Calu3 (cell line): ENCODE results near the gene ITGB7. TPM values are rescaled to one million over a fixed set of nuclear protein-coding genes. Genes with fewer than 3 reads are reported as not detected.

Experiments
- BruUV-seq: library from RNA; stranded (reverse); fragments of 400-500 nt; replicated peaks from 2 replicates; lab custom pipeline; 2021; lab: Mats Ljungman, UMichigan
- CTCF ChIA-PET: fragments of 300-600 bp; sonication (Branson Sonifier 250); formaldehyde crosslinking; loops from one replicate; lab custom pipeline; 2022; ENCODE audit warnings: antibody characterized with exemption; lab: Charles Lee
- DNase-seq: peaks from one replicate; pipeline ENCODE4 v3.0.0; 2022
- H3K27ac Mint-ChIP-seq: one replicate; pipeline ENCODE4 v1.8.0; 2022; ENCODE audit warnings: mixed read lengths; ENCODE audit not compliant: unreplicated experiment
- H3K27me3 Mint-ChIP-seq: one replicate; pipeline ENCODE4 v1.8.0; 2022; ENCODE audit warnings: mixed read lengths; ENCODE audit not compliant: unreplicated experiment
- H3K36me3 Mint-ChIP-seq: one replicate; pipeline ENCODE4 v1.8.0; 2022; ENCODE audit warnings: mild to moderate bottlenecking, moderate library complexity, mixed read lengths; ENCODE audit not compliant: insufficient read depth, unreplicated experiment
- H3K4me1 Mint-ChIP-seq: one replicate; pipeline ENCODE4 v1.8.0; 2022; ENCODE audit warnings: mild to moderate bottlenecking, low read depth, mixed read lengths; ENCODE audit not compliant: unreplicated experiment
- H3K4me3 Mint-ChIP-seq: one replicate; pipeline ENCODE4 v1.8.0; 2022; ENCODE audit warnings: mild to moderate bottlenecking, low read depth, moderate library complexity, mixed read lengths; ENCODE audit not compliant: unreplicated experiment
- H3K9me3 Mint-ChIP-seq: one replicate; pipeline ENCODE4 v1.8.0; 2022; ENCODE audit warnings: low read depth, mixed read lengths; ENCODE audit not compliant: unreplicated experiment
- intact Hi-C: fragments of 100-400 bp; cut with micrococcal nuclease; formaldehyde crosslinking; loops from one replicate; pipeline ENCODE4 v1.10.0; 2022; ENCODE audit not compliant: unreplicated experiment
- total RNA-seq: library from RNA; stranded (reverse); gene quantifications from 2 replicates; pipeline ENCODE4 v1.2.3, GENCODE V29; 2022
- TF ChIP-seq, protein P1 (sequence below): fragments of 200-600 bp; IDR thresholded peaks from one replicate; pipeline ENCODE4 v1.8.0; 2022; ENCODE audit warnings: antibody characterized with exemption; ENCODE audit not compliant: unreplicated experiment

Gene ITGB7
- total RNA-seq, 1 experiment from 2014 or later: 4.3 TPM

DNA sequence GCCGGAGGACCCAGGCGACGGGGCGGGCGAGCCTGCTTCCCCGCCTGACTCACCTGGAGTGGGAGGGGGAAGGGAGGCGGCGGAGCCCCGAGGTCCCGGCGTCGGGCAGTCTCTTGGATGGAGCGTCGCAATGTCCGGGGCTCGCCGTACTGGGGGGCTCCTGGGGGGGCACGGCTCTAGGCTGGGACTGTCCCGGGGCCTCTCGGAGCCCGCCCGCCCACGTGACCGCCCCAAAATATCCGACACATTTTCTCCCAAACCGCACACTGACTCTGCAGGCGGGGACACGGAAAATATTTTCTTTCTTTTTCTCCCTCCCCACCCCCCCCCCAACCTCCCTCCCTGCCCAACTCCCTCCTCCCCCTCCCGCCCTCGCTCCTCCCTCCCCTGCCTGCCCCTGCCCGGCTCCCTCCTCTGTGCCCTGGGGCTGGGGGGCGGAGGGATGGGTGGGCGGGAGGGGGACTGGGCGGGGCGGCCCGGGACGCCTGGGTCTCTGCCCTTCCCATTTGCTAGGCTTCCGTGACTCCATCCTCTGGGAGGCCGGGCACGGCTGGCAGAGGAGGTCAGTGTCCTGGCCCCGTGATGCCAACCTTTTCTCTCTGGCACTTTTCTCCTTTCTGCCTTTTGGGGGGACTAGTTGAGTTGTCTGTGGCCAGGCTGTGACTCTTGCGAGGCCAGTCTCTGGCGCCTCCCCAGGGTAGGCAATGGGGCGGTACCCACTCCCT, 25.0 kb upstream of the ITGB7 start, which contains the start of gene RARG:
Gene RARG (minus strand): TSS at position 289 of the 725 bp plus-strand sequence. CDS start 4,664 bp downstream, outside the sequence.
- Mint-ChIP-seq H3K36me3 (peaks cover 46% of the 10 kb centered on the region), H3K4me1 (peaks cover 42% of the 10 kb centered on the region), H3K9me3 (no peaks in the 10 kb centered on the region), H3K27me3 (no peaks in the 10 kb centered on the region), H3K4me3 (peak within 1 kb of the TSS; percentile 74), H3K27ac (no peak within 1 kb of the TSS)
- intact Hi-C loops: no loop called here
- no TSS peak for BruUV-seq
- TF ChIP-seq, protein P1, sequence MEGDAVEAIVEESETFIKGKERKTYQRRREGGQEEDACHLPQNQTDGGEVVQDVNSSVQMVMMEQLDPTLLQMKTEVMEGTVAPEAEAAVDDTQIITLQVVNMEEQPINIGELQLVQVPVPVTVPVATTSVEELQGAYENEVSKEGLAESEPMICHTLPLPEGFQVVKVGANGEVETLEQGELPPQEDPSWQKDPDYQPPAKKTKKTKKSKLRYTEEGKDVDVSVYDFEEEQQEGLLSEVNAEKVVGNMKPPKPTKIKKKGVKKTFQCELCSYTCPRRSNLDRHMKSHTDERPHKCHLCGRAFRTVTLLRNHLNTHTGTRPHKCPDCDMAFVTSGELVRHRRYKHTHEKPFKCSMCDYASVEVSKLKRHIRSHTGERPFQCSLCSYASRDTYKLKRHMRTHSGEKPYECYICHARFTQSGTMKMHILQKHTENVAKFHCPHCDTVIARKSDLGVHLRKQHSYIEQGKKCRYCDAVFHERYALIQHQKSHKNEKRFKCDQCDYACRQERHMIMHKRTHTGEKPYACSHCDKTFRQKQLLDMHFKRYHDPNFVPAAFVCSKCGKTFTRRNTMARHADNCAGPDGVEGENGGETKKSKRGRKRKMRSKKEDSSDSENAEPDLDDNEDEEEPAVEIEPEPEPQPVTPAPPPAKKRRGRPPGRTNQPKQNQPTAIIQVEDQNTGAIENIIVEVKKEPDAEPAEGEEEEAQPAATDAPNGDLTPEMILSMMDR: no peak
- DNase-seq: peak; percentile 78
- CTCF ChIA-PET: interaction anchor here (1.0 kb wide), 1 partner anchor 19 kb away, joined by 3 read pairs; a partner anchor contains a TSS

DNA sequence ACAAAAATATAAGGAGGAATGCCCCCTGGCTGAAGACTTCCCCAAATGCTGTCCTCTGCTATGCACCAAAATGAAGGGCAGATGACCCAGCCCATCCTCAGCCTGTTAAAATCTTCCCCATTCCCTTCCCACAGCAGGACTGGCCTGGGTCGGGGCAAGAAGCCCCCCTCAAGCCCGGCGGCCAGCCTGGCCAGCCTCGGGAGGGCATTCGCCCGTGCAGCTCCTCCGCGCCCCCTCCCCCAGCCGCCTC, 24.5 kb upstream of the ITGB7 start:
- TSS peak; percentile 62 for BruUV-seq
- TF ChIP-seq, protein P1: no peak
- Mint-ChIP-seq H3K4me3 (peak overlapping the region; percentile 74), H3K9me3 (no peaks in the 10 kb centered on the region), H3K27me3 (no peaks in the 10 kb centered on the region), H3K4me1 (peaks cover 47% of the 10 kb centered on the region), H3K36me3 (peaks cover 46% of the 10 kb centered on the region), H3K27ac (no peak overlapping the region)
- no peak for DNase-seq
- intact Hi-C loops: no loop called here
- CTCF ChIA-PET: no interaction called here

DNA sequence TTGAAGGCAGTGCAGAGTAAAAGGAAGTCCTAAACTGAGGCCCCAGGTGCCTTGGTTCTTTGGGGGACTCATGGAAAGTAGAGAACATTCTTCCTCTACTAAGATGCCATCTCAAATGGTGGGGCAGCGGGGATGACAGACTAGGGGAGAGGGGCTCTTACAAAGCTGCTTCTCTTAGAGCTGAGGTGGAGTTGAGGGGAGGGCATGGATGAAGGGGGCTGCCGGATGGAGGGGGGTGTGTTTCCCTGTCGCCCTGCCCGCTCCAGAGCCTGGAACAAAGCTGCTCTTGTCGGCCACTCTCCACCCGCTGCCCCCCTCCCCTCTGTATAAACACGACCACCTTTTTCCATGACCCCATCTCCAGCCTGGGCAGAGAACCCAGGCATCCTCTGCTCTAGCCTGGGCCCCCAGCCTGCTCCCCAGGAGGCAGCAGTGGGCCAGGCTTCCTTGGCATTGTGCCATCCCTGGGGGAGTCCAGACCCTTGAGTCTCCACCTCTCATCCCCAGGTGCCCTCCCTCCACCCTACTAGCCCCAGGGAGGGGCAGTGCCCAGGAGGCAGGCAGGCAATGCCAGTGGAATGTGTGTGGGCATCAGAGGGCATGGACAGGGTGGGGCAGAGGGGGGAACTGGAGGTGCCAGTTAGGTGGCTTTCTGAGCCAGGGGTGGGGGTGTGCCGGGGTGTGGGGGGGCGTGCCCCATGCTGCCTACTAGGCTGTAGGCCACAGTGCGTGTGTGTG, 23.2 kb upstream of the ITGB7 start:
- Mint-ChIP-seq H3K4me3 (peak overlapping the region; percentile 74), H3K27me3 (no peaks in the 10 kb centered on the region), H3K4me1 (peaks cover 54% of the 10 kb centered on the region), H3K27ac (peak overlapping the region; percentile 78), H3K36me3 (peaks cover 46% of the 10 kb centered on the region), H3K9me3 (no peaks in the 10 kb centered on the region)
- TF ChIP-seq, protein P1: no peak
- intact Hi-C loops: no loop called here
- BruUV-seq: no TSS peak
- DNase-seq: peak; percentile 84
- CTCF ChIA-PET: interaction anchor here (0.5 kb wide), 1 partner anchor 363 kb away, joined by 5 read pairs; no protein-coding TSS in a partner anchor

DNA sequence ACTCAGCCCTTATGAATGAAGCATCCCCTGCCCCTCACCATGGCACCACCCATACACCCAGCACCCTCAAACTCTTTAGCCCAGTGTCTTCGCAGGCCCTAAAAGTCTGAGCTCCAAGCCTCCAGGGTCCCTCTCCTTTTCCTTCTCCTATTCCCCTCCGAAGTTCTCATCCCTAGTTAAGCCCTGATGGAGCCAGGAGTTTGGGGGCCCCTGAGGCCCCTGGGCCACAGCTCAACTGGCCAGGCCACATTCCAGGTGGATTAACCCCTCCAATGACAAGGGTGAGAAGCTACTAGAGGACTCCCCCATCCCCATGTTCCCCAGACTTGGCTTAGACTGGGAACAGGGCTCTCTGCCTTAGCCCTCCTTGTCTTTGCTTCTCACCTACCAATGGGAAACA, 22.4 kb upstream of the ITGB7 start:
- H3K27ac Mint-ChIP-seq: peak overlapping the region; percentile 78
- intact Hi-C loops: no loop called here

More for the DNA sequence above, 22.4 kb upstream of the ITGB7 start:
- peak overlapping the region; percentile 74 for H3K4me3 Mint-ChIP-seq
- CTCF ChIA-PET: interaction anchor here (0.5 kb wide), 1 partner anchor 363 kb away, joined by 5 read pairs; no protein-coding TSS in a partner anchor
- no peaks in the 10 kb centered on the region for H3K27me3 Mint-ChIP-seq
- no TSS peak for BruUV-seq
- peaks cover 46% of the 10 kb centered on the region for H3K36me3 Mint-ChIP-seq
- peaks cover 62% of the 10 kb centered on the region for H3K4me1 Mint-ChIP-seq
- DNase-seq: no peak
- TF ChIP-seq, protein P1: no peak
- H3K9me3 Mint-ChIP-seq: no peaks in the 10 kb centered on the region
